Activated CD4-positive, alpha-beta memory T cell treated with anti-CD3 and anti-CD28 coated beads for 36 hours (primary cell): Measurements from ENCODE around the gene APPL1. TPM values are rescaled to one million over a fixed set of nuclear protein-coding genes. Genes with fewer than 3 reads are reported as not detected.

ENCODE experiments used
- CTCF ChIA-PET: fragments of 350-600 bp; sonication (Branson Sonifier 250); formaldehyde crosslinking; loops from one replicate; lab custom pipeline; 2021; ENCODE audit warnings: antibody characterized with exemption, inconsistent platforms; lab: Charles Lee
- POLR2A ChIA-PET: fragments of 350-600 bp; sonication (Branson Sonifier 250); formaldehyde crosslinking; loops from one replicate; lab custom pipeline; 2021; ENCODE audit warnings: antibody characterized with exemption; lab: Charles Lee
- DNase-seq: peaks from one replicate; pipeline ENCODE4 v3.0.0-alpha.2; 2020
- H3K27ac Mint-ChIP-seq: one replicate; pipeline ENCODE4 v1.8.0; 2021; ENCODE audit warnings: mixed read lengths
- H3K27me3 Mint-ChIP-seq: one replicate; pipeline ENCODE4 v1.8.0; 2021; ENCODE audit warnings: mixed read lengths
- H3K36me3 Mint-ChIP-seq: one replicate; pipeline ENCODE4 v1.8.0; 2021; ENCODE audit warnings: mixed read lengths
- H3K4me1 Mint-ChIP-seq: one replicate; pipeline ENCODE4 v1.8.0; 2021; ENCODE audit warnings: low read depth, mixed read lengths
- H3K4me3 Mint-ChIP-seq: one replicate; pipeline ENCODE4 v1.8.0; 2021; ENCODE audit warnings: mild to moderate bottlenecking, mixed read lengths
- H3K9me3 Mint-ChIP-seq: one replicate; pipeline ENCODE4 v1.8.0; 2021; ENCODE audit warnings: mixed read lengths
- intact Hi-C: fragments of 100-400 bp; cut with micrococcal nuclease; formaldehyde crosslinking; loops from one replicate; pipeline ENCODE4 v1.15.1; 2023
- total RNA-seq, 2 experiments: library from RNA; stranded (reverse); gene quantifications; one replicate each; pipeline ENCODE4 v1.2.3, GENCODE V29; 2021

APPL1 gene
- total RNA-seq, 2 experiments from 2014 or later = 34.7 to 34.9 TPM

DNA sequence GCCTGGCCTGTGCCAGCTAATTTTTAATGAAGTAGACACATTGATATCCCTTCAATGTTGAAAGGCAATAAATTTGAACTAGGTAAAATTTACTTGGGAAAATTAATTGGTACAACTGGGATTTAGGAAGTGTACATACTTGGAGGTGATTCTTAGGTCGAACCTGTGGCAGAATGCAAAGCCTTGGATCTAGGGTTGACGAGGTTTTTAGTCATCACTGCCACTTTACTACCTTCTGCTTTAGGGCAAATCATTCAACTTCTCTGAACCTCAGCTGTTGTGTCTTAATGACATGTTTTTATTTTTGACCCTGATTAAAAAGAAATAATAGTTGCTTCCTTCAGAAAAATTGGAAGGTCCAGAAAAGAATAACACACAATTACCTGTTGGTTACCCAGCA, 2.5 kb downstream of the APPL1 start:
- ChIA-PET POLR2A (no interaction called here), CTCF (no interaction called here)
- Mint-ChIP-seq H3K27ac (no peak overlapping the region), H3K4me3 (no peak overlapping the region), H3K9me3 (no peaks in the 10 kb centered on the region), H3K27me3 (no peaks in the 10 kb centered on the region), H3K4me1 (peaks cover 29% of the 10 kb centered on the region), H3K36me3 (peaks cover 1% of the 10 kb centered on the region)
- intact Hi-C loops = no loop called here
- DNase-seq = no peak

DNA sequence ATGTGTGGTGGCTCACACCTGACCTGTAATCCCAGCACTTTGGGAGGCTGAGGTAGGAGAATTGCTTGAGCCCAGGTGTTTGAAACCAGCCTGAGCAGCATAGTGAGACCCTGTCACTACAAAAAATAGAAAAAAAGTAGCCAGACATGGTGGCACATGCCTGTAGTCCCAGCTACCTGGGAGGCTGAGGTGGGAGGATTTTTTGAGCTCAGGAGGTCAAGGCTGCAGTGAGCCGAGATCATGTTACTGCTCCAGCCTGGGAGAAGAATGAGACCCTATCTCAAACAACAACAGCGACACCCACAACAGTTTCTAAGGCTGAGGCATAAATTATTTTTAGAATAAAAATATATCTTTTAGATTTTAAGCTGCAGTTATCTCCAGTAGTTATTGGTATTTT, 6.3 kb downstream of the APPL1 start:
- CTCF ChIA-PET = no interaction called here
- Mint-ChIP-seq H3K27ac (no peak overlapping the region), H3K27me3 (no peaks in the 10 kb centered on the region), H3K4me3 (no peak overlapping the region), H3K36me3 (peaks cover 8% of the 10 kb centered on the region), H3K9me3 (no peaks in the 10 kb centered on the region), H3K4me1 (peaks cover 19% of the 10 kb centered on the region)
- no peak for DNase-seq
- intact Hi-C loops = no loop called here
- POLR2A ChIA-PET = no interaction called here

GRCh38 chr3:57234613-57235575, 7.4 kb downstream of the APPL1 start:
- Mint-ChIP-seq H3K27me3 (no peaks in the 10 kb centered on the region), H3K4me3 (no peak overlapping the region), H3K4me1 (peaks cover 9% of the 10 kb centered on the region), H3K36me3 (peaks cover 15% of the 10 kb centered on the region), H3K9me3 (no peaks in the 10 kb centered on the region), H3K27ac (no peak overlapping the region)
- intact Hi-C loops = no loop called here
- ChIA-PET POLR2A (no interaction called here), CTCF (interaction anchor here (1.3 kb wide), 1 partner anchor 66 kb away, joined by 4 read pairs; no protein-coding TSS in a partner anchor)
- DNase-seq = no peak

DNA sequence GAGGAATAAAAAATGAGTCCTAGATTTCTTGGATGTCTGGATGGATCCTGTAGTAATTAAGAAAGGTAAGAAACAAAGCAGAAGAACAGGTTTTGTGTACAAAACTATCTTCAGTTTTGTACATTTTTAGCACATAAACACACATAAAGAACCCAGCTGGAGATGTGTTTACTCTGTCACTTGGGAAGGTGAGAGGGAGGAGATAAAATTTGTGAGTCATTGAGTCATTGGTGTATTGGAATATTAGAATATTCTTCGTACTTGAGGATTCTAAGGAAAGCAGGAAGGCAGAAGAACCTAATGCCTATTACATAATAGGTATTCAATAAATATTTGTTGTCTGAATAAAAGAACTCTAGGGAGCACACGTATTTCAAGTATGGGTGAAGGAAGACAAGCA, 17.4 kb downstream of the APPL1 start:
- ChIA-PET CTCF (no interaction called here), POLR2A (interaction anchor here (0.6 kb wide), 1 partner anchor 36 kb away, joined by 3 read pairs; no protein-coding TSS in a partner anchor)
- no peak overlapping the region for H3K4me3 Mint-ChIP-seq
- peaks cover 26% of the 10 kb centered on the region for H3K36me3 Mint-ChIP-seq
- H3K27me3 Mint-ChIP-seq = no peaks in the 10 kb centered on the region
- intact Hi-C loops = no loop called here
- no peaks in the 10 kb centered on the region for H3K4me1 Mint-ChIP-seq
- no peak overlapping the region for H3K27ac Mint-ChIP-seq
- DNase-seq = no peak
- no peaks in the 10 kb centered on the region for H3K9me3 Mint-ChIP-seq

DNA sequence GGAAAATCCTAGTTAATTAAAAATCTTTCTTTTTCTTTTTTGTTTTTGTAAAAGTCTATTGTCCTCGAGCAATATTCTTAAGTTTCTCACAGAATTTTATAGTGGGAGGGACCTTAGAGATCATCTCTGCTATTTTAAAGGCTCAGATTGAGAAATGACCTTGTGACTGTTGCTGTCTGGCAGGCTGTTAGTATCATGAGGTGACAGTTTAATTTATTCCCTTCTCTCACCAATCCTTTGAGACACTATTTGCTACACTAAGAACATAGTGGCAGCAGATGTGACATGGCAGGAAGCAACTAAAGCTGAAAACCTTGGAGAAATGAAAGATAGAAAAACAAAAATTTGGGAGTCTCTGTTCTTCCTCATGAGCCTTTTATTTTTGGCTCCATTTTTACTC, 24.9 kb downstream of the APPL1 start:
- H3K27me3 Mint-ChIP-seq = no peaks in the 10 kb centered on the region
- peaks cover 17% of the 10 kb centered on the region for H3K36me3 Mint-ChIP-seq
- DNase-seq = no peak
- POLR2A ChIA-PET = no interaction called here
- CTCF ChIA-PET = no interaction called here
- H3K4me3 Mint-ChIP-seq = no peak overlapping the region
- no peaks in the 10 kb centered on the region for H3K4me1 Mint-ChIP-seq
- no peak overlapping the region for H3K27ac Mint-ChIP-seq
- intact Hi-C loops = no loop called here
- H3K9me3 Mint-ChIP-seq = no peaks in the 10 kb centered on the region

- POLR2A ChIA-PET = no interaction called here
- Mint-ChIP-seq H3K9me3 (no peaks in the 10 kb centered on the region), H3K36me3 (peaks cover 32% of the 10 kb centered on the region), H3K4me1 (no peaks in the 10 kb centered on the region), H3K27me3 (no peaks in the 10 kb centered on the region), H3K4me3 (no peak overlapping the region), H3K27ac (no peak overlapping the region)
- no peak for DNase-seq
- intact Hi-C loops = no loop called here
- CTCF ChIA-PET = no interaction called here
Measured at GRCh38 chr3:57256844-57257243, 29.3 kb downstream of the APPL1 start.

DNA sequence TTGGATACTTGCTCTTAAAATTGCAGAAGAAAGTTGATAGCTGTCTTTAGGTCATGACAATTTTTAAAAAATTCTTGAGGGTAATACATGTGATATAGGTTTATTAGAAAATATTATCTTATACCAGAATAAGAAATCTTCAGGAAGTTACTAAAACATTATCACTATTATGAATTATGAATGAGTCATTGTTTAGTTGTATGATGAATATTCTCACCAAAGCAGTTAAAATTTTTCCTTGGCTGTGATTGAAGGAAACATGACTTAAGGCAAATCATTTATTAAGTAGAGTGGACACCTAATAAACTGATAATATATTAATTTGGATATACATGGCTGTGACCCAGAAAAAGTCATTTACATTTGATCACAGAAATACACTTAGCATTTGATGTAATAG, 30.1 kb downstream of the APPL1 start:
- Mint-ChIP-seq H3K36me3 (peaks cover 35% of the 10 kb centered on the region), H3K9me3 (no peaks in the 10 kb centered on the region), H3K4me3 (no peak overlapping the region), H3K27me3 (no peaks in the 10 kb centered on the region), H3K4me1 (no peaks in the 10 kb centered on the region), H3K27ac (no peak overlapping the region)
- intact Hi-C loops = no loop called here
- no peak for DNase-seq
- CTCF ChIA-PET = no interaction called here
- POLR2A ChIA-PET = no interaction called here

GRCh38 chr3:57261119-57261518, 33.6 kb downstream of the APPL1 start:
- no peaks in the 10 kb centered on the region for H3K4me1 Mint-ChIP-seq
- no peak overlapping the region for H3K27ac Mint-ChIP-seq
- ChIA-PET POLR2A (no interaction called here), CTCF (no interaction called here)
- DNase-seq = no peak
- intact Hi-C loops = no loop called here
- H3K36me3 Mint-ChIP-seq = peaks cover 64% of the 10 kb centered on the region
- H3K27me3 Mint-ChIP-seq = no peaks in the 10 kb centered on the region
- H3K4me3 Mint-ChIP-seq = no peak overlapping the region
- H3K9me3 Mint-ChIP-seq = peaks cover 9% of the 10 kb centered on the region

- H3K4me1 Mint-ChIP-seq = no peaks in the 10 kb centered on the region
- no peaks in the 10 kb centered on the region for H3K27me3 Mint-ChIP-seq
- intact Hi-C loops = no loop called here
- H3K36me3 Mint-ChIP-seq = peaks cover 72% of the 10 kb centered on the region
- ChIA-PET CTCF (no interaction called here), POLR2A (no interaction called here)
- H3K27ac Mint-ChIP-seq = no peak overlapping the region
- H3K9me3 Mint-ChIP-seq = peaks cover 9% of the 10 kb centered on the region
- DNase-seq = no peak
- no peak overlapping the region for H3K4me3 Mint-ChIP-seq
Measured at GRCh38 chr3:57261929-57262328, 34.4 kb downstream of the APPL1 start.

- Mint-ChIP-seq H3K9me3 (peaks cover 8% of the 10 kb centered on the region), H3K27me3 (no peaks in the 10 kb centered on the region), H3K36me3 (peaks cover 54% of the 10 kb centered on the region), H3K27ac (no peak overlapping the region), H3K4me3 (no peak overlapping the region), H3K4me1 (no peaks in the 10 kb centered on the region)
- intact Hi-C loops = no loop called here
- CTCF ChIA-PET = no interaction called here
- POLR2A ChIA-PET = no interaction called here
- no peak for DNase-seq
Measured at GRCh38 chr3:57268416-57268815, 40.9 kb downstream of the APPL1 start.

- Mint-ChIP-seq H3K4me3 (no peak overlapping the region), H3K36me3 (peaks cover 13% of the 10 kb centered on the region), H3K27me3 (no peaks in the 10 kb centered on the region), H3K4me1 (no peaks in the 10 kb centered on the region), H3K27ac (no peak overlapping the region), H3K9me3 (peaks cover 5% of the 10 kb centered on the region)
- intact Hi-C loops = no loop called here
- CTCF ChIA-PET = no interaction called here
- POLR2A ChIA-PET = no interaction called here
- no peak for DNase-seq
Measured at GRCh38 chr3:57274845-57275244, 47.3 kb downstream of the APPL1 start.

- no peaks in the 10 kb centered on the region for H3K4me1 Mint-ChIP-seq
Measured at GRCh38 chr3:57275393-57275792, 47.9 kb downstream of the APPL1 start.

DNA sequence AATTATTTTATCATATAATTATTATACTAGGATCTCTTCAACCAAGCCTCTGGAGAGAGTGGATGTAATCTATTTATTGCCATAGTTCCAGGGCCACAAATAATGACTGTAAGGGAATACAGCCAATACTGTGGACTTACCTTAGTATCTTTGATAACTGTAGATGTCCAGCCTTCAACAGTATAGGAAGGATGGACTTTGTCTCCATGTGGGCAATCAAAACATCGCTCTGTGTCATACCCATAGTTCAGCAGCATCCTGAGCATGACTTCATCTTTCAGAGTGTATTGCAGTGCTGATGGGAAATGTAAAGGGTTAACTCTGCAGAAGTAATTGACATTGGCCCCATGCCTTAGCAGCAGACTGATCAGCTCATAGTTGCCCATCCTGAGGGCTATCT, 50.7 kb downstream of the APPL1 start:
- Mint-ChIP-seq H3K36me3 (peaks cover 8% of the 10 kb centered on the region), H3K4me1 (no peaks in the 10 kb centered on the region), H3K9me3 (peaks cover 5% of the 10 kb centered on the region), H3K4me3 (no peak overlapping the region), H3K27me3 (no peaks in the 10 kb centered on the region), H3K27ac (no peak overlapping the region)
- DNase-seq = no peak
- ChIA-PET POLR2A (no interaction called here), CTCF (interaction anchor here (0.9 kb wide), 1 partner anchor 1352 kb away, joined by 3 read pairs; no protein-coding TSS in a partner anchor)
- intact Hi-C loops = no loop called here

More at GRCh38 chr3:57275393-57275792, 47.9 kb downstream of the APPL1 start:
- Mint-ChIP-seq H3K36me3 (peaks cover 10% of the 10 kb centered on the region), H3K9me3 (peaks cover 5% of the 10 kb centered on the region), H3K27me3 (no peaks in the 10 kb centered on the region), H3K27ac (no peak overlapping the region), H3K4me3 (no peak overlapping the region)
- ChIA-PET CTCF (no interaction called here), POLR2A (no interaction called here)
- no peak for DNase-seq
- intact Hi-C loops = no loop called here
